HG03520 (cell line): Measurements from ENCODE around the gene DNMT3B.
"Not testable (repeated sequence)": the region's sequence is repeated elsewhere in the genome, so short reads cannot be mapped to it uniquely, and the experiment has no call there.

ENCODE experiments used
- ATAC-seq: cut with Tn5 transposase; IDR thresholded peaks from one replicate; pipeline ENCODE4 v1.9.1; 2021; ENCODE audit warnings: mild to moderate bottlenecking, moderate library complexity; ENCODE audit not compliant: unreplicated experiment

The DNMT3B gene

DNA sequence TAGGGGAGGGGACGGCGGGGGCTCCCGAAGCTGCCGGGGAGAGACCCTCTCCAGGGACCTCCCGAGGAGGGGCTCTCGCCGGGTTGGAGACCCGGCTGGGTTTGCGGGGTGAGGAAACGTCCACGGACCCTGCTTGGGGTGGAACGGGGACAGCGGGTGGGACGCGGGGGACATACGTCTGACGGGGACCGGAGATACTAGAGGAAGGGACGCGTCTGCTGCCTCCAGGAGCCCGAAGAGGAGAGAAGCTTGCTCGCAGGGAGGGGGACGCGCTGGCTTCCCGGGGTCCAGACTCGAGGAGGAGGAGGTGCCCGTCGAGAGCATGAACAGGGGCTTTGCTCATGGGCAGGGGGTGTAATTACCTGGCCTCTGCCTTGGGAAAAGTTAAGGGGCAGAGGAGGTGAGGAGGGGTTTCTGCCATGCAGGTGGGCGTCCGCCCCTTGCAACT lies 593 bp downstream of the DNMT3B start:
- peak; percentile 12 for ATAC-seq

DNA sequence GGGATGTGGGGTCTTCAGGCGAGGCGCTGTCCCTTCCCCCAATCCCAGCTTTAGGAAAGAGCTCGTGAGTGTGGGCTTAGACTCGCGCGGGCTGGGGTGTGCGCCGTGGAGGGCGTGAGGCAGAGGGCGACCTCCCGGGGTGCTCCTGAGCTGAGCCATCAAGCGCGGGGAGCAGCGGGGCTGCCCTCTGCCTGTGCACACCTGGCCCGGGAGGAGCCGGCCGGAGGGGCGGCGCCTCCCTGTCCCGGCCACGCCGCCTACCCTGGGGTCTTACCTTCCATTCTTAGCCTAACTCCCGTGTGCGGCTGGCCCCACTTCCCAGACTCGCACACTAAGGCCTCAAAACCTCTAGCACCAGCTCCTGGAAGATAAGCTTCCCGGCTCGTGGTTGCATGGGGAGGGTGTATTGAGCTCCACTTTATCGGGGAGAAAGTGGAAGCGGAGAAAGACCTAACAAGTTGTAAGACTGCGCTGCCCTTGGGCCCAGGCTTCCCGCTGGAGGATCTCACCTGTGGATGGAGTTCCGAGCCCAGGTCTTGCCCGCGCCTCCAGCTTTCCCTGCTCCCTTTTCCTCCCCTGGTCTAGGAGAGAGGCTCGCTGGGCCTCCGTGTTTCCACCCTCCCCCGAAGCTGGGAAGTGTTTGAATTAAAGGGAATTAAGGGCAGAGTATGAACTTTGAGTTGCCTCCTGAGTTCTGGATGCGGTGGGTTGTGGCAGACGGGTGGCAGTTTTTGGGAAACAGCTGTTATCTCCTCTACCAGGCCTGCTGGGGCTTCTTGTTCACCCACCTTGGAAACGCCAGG lies 1.2 kb downstream of the DNMT3B start:
- no peak for ATAC-seq

DNA sequence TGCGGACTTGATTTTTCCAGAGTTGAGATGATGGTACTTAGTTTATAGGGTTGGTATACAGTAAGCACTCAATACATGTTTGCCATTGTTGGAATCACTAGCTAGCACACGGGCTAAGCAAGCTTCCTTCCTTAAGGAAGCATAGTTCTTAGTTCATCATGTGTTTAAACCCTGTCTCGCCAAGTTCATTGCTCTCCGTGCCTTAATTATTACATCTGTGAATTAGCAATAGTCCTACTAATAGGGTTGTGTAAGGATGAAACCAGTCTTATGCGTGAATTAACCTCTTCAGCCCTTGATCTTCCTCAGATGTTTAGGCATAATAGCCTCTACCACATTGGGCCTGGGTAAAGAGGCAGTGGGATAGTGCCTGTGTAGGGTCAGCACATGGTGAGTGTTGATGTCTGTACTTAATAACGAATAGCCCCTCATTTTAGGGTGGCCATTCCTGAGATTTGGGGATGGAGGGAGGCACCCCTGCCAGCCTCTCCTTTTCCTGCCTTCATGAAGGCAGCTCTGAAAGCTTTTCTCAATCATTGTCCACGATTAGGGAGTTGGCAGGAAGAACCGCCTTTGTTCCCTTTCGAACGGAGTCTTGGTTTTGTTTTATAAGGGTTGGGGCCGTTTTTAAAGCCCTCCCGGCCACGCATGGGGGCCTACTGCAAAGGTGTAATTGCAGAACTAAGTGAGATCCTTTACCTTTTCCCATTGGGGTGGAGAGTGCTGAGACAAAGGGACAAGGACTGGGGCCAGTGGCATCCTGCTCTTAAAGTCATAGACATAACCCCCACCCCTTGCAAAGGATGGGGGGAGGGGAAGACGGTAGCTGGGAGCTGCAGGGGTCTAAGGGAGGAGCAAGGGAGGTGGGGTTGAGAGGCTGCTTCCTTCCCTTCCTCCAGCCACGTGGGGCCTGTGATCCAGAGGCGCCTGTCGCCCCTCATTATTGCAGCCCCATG lies 2.1 kb downstream of the DNMT3B start:
- no peak for ATAC-seq

DNA sequence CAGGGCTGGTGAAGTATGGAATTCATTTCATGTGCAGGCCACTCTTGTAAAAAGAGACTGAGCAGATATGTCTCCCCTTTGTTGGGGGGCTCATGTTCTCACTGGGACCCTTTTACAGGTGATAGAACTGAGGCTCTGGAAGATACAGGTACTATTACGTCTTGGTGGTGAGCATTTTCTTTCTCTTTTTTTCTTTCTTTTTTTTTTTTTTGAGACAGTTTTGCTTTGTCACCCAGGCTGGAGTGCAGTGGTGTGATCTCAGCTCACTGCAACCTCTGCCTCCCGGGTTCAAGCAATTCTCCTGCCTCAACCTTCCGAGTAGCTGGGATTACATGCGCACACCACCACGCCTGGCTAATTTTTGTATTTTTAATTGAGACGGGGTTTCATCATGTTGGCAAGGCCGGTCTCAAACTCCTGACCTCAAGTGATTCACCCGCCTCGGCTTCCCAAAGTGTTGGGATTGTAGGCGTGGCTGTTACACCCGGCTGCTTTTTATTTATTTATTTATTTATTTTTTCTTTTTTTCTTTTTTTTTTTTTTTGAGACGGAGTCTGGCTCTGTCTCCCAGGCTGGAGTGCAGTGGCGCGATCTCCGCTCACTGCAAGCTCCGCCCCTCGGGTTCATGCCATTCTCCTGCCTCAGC lies 3.2 kb downstream of the DNMT3B start:
- ATAC-seq = not testable (repeated sequence)

DNA sequence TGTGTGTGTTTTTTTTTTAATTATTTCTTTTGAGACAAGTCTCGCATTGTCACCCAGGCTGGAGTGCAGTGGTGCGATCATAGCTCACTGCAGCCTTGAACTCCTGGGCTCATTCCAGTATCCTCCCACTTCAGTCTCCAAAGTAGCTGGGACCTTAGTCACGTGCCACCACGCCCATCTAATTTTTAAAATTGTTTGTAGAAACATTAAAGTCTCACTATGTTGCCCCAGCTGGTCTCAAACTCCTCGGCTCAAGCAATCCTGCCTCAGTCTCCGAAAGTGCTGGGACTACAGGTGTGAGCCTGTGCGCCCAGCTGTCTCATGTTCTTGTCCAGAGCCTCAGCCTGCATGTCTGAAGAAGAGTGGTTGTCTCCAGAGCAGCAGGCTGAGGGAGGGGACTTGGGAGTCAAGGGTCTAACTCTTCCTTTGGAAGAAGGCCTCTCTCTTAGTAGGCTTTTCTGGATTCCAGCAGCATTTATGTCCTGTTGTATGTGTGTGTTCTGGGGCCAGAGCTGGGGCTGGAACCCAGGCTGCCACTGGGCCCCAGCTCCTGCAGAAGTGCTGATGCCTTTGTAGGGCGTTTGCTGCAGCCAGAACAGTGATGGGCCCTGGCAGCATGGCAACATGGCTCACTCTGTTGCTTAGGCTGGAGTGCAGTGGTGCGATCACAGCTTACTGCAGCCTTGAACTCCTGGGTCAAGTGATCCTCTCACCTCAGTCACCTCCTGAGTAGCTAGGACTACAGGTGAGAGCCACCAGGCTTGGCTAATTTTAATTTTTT lies 5.4 kb downstream of the DNMT3B start:
- ATAC-seq = no peak

DNA sequence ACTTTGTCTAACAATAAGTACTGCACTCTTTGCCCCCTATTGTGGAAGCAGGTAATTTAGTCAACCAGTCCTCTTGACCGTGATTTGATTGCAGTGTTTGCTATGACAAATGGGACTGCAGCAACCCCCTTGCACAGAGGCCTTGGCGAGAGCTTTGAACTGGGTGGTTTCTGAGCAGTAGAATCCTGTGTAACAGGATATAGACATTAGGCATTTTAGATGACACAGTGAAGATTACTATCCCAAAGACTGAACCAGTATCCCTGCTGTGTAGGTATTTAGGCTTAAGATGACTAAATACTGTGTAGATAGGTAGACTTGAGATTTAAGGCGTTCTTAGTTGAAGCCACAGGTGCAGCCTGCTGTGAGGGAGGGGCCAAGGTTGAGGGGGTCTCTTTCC lies 9.9 kb downstream of the DNMT3B start:
- no peak for ATAC-seq

DNA sequence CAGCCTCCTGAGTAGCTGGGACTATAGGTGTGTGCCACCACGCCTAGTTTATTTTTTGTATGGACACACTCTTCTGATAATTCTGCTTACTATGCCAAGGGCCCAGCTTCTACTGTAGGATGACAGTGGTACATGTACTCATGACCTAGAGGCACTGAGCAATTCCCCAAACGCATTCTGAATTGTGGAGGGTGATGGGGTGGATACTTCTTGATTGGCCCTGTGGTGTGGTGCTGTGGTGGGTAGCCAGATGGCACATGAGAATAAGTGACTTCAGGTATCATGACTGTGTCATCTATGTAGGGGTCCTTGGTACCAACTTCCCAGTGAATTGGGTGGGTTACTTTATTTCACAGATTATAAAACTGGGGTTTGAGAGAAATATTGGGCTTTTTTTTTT lies 11.0 kb downstream of the DNMT3B start:
- ATAC-seq = no peak

DNA sequence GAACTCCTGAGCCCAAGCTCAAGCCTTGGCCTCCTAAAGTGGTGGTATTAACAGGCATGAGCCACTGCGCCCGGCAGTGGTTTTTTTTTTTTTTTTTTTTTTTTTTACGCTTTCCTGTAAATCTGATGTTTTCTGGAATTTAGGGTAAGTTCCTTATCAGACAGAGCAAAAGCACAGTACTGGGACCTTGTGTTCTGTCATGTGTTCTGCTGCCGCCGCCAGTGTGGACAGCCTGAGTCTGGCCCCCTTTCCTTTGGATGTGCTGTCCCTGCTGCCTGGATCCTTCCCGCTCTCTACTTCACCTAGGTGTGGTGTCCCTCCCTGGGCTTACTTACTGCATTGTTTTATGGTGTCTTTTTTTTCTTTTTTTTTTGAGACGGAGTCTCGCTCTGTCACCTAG lies 11.7 kb downstream of the DNMT3B start:
- ATAC-seq = no peak

DNA sequence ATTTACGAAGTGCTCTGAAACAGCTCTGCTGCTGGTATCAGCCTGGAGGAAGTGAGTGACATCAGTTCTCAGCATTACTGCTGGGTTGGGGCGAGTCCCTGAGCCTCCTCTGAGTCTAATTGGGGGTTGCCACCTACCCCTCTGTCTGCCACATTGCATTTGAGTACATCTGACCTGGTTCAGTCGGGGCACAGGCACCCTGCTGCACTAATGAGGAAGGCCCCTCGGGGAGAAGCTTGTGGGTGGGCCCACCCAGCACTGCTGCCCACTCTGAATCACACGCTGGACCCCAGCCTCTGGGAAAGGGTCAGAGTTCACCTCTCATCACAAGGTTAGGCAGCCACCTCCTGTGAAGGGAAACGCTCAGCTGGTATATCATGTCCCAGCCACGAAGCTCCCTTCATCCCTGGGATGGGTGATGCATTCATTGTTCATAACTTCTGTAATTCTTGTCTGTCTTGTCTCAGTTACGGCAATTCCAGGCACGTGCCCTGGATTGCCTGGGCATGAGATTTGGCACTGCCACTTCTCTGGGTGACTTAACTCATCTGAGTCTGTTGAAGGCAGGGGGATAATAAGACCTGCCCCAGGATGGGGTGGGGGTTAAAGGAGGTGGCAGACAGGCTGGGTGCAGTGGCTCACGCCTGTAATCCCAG lies 13.3 kb downstream of the DNMT3B start:
- ATAC-seq = no peak

DNA sequence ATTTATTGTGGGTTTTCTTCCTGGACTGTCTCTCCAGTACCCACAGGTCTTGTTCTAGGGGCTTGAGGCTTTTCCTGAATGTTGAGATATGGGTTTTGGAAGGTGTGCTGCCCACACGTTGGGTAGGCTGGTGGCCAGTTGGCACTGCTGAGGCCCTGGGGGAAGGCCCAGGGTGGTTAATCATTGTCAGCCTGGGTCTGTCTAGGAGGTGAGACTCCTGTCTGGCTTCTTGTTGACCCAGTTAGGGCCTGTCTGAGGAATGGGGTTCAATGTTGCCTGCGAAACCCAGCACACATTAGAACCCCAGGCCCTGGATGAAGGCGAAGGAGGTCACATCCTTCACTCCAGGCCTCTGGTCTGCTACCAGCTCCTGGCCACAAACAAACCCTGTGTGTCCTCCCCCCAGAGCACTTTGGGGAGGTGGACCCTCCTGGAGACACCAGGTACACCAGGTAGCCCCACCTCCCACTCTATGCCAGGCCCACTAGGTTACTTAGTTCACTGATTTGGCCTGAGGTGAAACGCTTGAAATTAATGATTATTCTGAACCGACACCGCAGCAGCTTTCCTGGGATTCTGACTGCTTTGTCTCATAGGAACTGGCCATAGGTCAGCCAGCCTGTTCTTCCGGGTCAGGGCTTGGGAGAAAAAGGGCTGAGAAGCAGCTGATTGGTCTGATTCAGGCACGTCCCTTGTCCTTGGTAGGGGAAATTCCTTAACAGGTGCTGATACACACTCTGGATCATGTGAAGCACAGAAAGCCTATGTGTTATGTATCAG lies 15.2 kb downstream of the DNMT3B start:
- no peak for ATAC-seq

DNA sequence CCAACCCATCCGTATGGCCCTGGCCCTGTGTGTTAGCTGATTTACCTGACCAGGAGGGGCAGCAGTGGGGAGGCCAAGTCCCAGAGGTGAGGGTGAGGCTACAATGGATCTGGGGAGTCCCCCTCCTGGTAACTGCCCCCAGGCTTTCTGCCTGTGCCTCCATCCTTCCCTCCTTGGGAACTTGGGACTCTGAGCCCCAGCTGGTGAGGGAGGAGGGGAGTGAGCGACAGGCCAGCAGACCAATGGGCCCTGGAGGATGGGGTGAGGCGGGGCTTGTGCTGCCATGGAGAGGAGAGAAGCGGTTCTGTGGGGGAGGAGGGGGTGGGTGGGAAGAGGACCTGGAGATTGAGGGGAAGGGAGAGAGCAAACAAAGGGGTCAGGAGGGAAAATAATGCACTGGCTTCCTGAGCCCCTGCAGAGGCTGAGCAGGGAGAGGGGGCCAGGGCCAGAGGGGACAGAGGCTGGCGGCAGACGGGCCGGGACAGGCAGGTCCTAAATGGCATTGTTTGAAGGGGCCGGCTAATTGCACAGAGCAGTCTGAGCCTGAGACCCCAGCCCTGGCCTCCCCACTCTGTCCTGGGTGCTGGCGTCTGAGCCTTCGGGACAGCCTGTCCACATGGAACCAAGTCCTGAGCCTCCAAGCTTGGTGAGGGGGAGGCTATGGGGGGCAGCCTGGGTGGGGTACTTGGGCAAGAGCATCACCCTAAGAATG lies 17.5 kb downstream of the DNMT3B start:
- no peak for ATAC-seq

DNA sequence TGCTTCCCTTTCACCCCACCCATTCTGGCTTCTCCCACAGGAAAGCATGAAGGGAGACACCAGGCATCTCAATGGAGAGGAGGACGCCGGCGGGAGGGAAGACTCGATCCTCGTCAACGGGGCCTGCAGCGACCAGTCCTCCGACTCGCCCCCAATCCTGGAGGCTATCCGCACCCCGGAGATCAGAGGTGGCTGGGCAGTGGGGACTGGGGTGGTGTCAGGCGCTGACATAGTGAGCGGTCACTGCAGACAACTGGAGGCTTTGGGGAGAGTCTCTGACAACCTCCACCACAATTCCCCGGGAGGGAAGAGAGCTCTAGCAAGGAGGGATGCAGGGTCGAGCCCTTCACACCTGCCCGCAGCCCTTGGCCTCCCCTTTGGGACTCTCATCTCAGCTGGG lies 18.1 kb downstream of the DNMT3B start:
- no peak for ATAC-seq

DNA sequence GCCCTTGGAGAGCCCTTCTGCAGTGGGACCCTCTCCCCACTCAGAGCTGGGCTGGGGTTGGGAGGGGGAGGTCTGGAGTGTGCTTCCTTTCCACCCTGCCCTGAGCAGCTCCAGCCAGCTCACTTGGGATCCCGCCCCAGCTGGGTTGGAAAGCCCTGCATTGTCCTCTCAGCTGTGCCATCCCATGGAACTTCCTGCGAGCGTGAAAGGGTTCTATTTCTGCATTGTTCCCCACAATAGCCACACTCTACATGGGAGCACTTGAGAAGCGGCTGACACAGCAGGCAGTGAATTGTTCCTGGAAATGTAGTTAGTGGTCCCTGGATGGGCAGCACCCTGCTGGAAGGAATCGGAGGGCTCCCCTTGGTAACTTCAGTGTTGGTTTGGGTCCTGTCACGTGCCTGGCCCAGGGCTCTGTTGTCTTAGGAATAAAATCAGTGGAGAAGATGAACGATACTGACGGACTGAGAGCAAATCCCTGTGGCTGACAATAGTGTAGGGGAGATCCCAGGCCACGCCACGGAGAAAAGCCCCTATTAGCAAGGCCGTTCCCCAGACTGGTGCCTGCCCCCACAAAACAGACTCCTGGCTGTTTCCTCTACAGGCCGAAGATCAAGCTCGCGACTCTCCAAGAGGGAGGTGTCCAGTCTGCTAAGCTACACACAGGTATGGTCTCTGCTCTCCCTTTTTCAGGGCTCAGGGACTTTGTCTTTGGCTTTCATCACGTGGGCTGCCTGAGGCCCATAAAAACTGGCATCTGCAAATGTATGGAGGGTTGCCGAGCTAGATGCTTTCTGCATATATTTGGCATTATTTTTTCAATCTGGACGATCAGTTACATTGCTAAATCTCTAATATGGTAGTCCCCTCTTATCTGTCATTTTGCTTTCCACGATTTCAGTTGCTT lies 18.8 kb downstream of the DNMT3B start:
- no peak for ATAC-seq

DNA sequence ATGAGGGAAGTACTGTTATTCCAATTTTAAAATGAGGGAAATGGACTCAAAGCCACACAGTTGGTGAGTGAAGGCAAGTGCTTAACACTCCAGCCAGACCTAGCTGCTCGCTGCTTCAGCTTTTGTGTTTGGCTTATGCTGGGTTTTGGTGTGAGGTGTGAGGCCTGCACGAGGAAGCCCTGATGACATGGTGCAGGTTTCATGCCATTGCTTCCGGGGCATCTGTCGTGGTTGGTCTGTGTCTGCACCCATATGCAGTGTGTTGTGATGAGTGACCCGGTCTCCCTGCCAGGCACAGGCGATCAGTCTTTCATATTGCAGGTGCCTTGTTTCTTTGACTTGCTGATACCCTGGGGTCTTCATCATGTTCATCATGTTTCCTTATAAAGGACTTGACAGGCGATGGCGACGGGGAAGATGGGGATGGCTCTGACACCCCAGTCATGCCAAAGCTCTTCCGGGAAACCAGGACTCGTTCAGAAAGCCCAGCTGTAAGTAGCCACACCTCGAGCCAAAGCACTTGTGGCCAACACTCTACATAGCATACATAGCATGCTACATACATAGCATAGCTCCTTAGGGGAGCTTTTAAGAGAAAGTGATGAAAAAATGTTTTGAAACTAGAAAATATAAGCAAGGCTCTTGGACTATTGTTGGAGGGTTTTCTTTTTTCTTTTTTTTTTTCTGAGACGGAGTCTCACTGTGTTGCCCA lies 22.3 kb downstream of the DNMT3B start:
- ATAC-seq = no peak

DNA sequence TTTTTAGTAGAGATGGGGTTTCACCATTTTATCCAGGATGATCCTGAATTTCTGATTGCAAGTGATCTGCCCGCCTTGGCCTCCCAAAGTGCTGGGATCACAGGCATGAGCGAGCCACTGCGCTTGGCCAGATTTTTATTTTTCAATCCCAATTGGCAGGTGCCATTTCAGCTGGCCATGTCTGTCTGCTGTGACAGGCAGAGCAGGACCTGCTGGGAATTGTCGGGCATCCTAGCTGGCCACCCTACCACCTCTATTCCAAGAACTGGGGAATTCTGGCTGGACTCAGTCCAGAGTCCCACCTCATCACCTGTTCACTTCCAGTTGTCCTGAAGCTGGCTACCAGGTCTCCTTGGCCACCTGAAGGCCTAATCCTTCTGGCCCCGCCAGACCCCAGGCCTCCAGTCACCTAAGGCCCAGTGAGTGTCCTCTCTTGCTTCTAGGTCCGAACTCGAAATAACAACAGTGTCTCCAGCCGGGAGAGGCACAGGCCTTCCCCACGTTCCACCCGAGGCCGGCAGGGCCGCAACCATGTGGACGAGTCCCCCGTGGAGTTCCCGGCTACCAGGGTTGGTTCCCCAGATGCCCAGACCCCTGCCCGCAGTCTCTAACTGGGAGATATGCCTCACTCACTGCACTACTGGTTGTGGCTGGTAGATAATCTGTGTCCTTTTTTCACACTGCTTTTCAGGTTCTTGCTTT lies 24.0 kb downstream of the DNMT3B start:
- no peak for ATAC-seq

DNA sequence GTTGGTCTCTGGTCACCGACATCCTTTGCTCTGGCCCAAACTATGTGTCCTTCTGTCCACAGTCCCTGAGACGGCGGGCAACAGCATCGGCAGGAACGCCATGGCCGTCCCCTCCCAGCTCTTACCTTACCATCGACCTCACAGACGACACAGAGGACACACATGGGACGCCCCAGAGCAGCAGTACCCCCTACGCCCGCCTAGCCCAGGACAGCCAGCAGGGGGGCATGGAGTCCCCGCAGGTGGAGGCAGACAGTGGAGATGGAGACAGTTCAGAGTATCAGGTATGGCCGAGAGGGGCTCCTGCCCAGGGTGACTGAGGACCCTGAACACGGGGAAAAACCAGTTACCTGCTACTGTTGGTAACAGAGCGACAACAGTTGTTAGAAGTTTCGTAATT lies 25.0 kb downstream of the DNMT3B start:
- ATAC-seq = no peak
